Right lobe of liver (tissue), 6 donors: ENCODE data around the gene CACFD1. TPM values are rescaled to one million over a fixed set of nuclear protein-coding genes. Genes with fewer than 3 reads are reported as not detected.

Experiments used
- ATAC-seq, 4 donors: fragments of 200-7000 bp; cut with Tn5 transposase; one replicate each; pipeline ENCODE4 v1.9.1; 2020; ENCODE audit warnings: mild to moderate bottlenecking in 4 of 4, moderate library complexity in 4 of 4
- DNase-seq, 3 donors: peaks; one replicate each; pipeline ENCODE4 v3.0.0-alpha.2; 2020
- H3K27ac ChIP-seq, 3 donors: fragments of 200-600 bp; one replicate each; pipeline ENCODE4 v1.8.0; 2022
- H3K27me3 ChIP-seq, 2 donors: fragments of 200-600 bp; one replicate each; pipeline ENCODE4 v1.8.0; 2022
- H3K36me3 ChIP-seq, 4 donors: fragments of 200-600 bp; sonication (generic) in 1 of 4; one replicate each; pipeline versions ENCODE4 v1.5.1 to v1.8.0; 2017 to 2022; ENCODE audit warnings: control low read depth in 1 of 4
- H3K4me1 ChIP-seq, 4 donors: fragments of 200-600 bp; sonication (generic) in 1 of 4; one replicate each; pipeline versions ENCODE4 v1.5.1 to v1.8.0; 2017 to 2022; ENCODE audit warnings: control low read depth in 1 of 4
- H3K4me3 ChIP-seq, 3 donors: fragments of 200-600 bp; one replicate each; pipeline ENCODE4 v1.8.0; 2022
- H3K9me3 ChIP-seq, 4 donors: fragments of 200-600 bp; sonication (generic) in 1 of 4; one replicate each; pipeline versions ENCODE4 v1.5.1 to v1.8.0; 2017 to 2022; ENCODE audit warnings: control low read depth in 1 of 4
- POLR2A ChIP-seq: fragments of 450-650 bp; IDR thresholded peaks from one replicate; pipeline ENCODE4 v1.6.1; 2017; ENCODE audit warnings: antibody characterized with exemption, mild to moderate bottlenecking
- WGBS: methylation state at CpG from one replicate; pipeline ENCODE4 v1.1.6; 2018; ENCODE audit warnings: low coverage, low lambda C conversion rate; ENCODE audit not compliant: insufficient coverage; ENCODE audit errors: missing lambda C conversion rate; 5-methylcytosine and 5-hydroxymethylcytosine counted together
- intact Hi-C, 2 donors: fragments of 100-400 bp; cut with DNase I; formaldehyde crosslinking; loops; one replicate each; pipeline versions ENCODE4 v1.11.2 to v1.14.1; 2022
- total RNA-seq, 6 experiments: library from RNA; depleted of rRNA in 2 of 6; stranded (reverse); fragments of >200 nt in 2 of 6; fragmentation: NEBNext Ultra II Directional in 3 of 6; extraction: Animal tissue kit (Norgen Biotek cat#: 25700) in 3 of 6; gene quantifications; one replicate each; pipeline versions ENCODE4 v1.1.0 to v1.2.4, GENCODE V29; 2016 to 2023
- TF ChIP-seq, protein P1 (sequence below), 4 donors: fragments of 200-600 bp in 3 of 4; fragments of 450-650 bp in 1 of 4; IDR thresholded peaks; one replicate each; pipeline versions ENCODE4 v1.5.1 to v1.8.0; 2016 to 2022; ENCODE audit warnings: antibody characterized with exemption in 4 of 4, mild to moderate bottlenecking in 2 of 4
- donor health status: DM: no; HTN: yes; CAD: no.
- donor health status: DM: no; HTN: no; CAD: no.
- donor health status: DM: no; HTN: no; CAD: no.
- donor health status: DM: no; HTN: yes; CAD: no.
- donor health status: DM: no; HTN: yes; CAD: no.

The CACFD1 gene
- total RNA-seq, 6 experiments from 2014 or later, result 23.5 to 39.8 (median 32.9) TPM

- 73% methylated on average over 3 of the region's 20 CpGs for WGBS
- H3K27ac ChIP-seq, result no peak overlapping the region
- no peak overlapping the region for H3K4me3 ChIP-seq
- no peaks in the 10 kb centered on the region for H3K36me3 ChIP-seq
- ATAC-seq (no peak), DNase-seq (no peak)
- intact Hi-C loops, result no loop called here
- no peaks in the 10 kb centered on the region for H3K27me3 ChIP-seq
- no peak for TF ChIP-seq POLR2A
- TF ChIP-seq, protein P1, sequence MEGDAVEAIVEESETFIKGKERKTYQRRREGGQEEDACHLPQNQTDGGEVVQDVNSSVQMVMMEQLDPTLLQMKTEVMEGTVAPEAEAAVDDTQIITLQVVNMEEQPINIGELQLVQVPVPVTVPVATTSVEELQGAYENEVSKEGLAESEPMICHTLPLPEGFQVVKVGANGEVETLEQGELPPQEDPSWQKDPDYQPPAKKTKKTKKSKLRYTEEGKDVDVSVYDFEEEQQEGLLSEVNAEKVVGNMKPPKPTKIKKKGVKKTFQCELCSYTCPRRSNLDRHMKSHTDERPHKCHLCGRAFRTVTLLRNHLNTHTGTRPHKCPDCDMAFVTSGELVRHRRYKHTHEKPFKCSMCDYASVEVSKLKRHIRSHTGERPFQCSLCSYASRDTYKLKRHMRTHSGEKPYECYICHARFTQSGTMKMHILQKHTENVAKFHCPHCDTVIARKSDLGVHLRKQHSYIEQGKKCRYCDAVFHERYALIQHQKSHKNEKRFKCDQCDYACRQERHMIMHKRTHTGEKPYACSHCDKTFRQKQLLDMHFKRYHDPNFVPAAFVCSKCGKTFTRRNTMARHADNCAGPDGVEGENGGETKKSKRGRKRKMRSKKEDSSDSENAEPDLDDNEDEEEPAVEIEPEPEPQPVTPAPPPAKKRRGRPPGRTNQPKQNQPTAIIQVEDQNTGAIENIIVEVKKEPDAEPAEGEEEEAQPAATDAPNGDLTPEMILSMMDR (IDR thresholded peaks at IDR 0.05), result no peak
- H3K4me1 ChIP-seq, result peaks cover 0 to 3% (median 0%) of the 10 kb centered on the region in 4 donors
- H3K9me3 ChIP-seq, result no peaks in the 10 kb centered on the region
These were observed 4.7 kb upstream of the CACFD1 start for GRCh38 chr9:133454943-133455673.

GRCh38 chr9:133455936-133456335 lies 3.8 kb upstream of the CACFD1 start:
- WGBS, result no CpG with 5 or more reads among the region's 11 CpGs
- no peak for ATAC-seq
- peaks cover 0 to 4% (median under 1%) of the 10 kb centered on the region in 4 donors for H3K4me1 ChIP-seq
- no peaks in the 10 kb centered on the region for H3K9me3 ChIP-seq
- intact Hi-C loops, result no loop called here
- no peaks in the 10 kb centered on the region for H3K27me3 ChIP-seq
- H3K27ac ChIP-seq, result no peak overlapping the region
- DNase-seq, result no peak
- TF ChIP-seq POLR2A, result no peak
- TF ChIP-seq, protein P1 (IDR thresholded peaks at IDR 0.05), result no peak
- H3K36me3 ChIP-seq, result no peaks in the 10 kb centered on the region
- no peak overlapping the region for H3K4me3 ChIP-seq

DNA sequence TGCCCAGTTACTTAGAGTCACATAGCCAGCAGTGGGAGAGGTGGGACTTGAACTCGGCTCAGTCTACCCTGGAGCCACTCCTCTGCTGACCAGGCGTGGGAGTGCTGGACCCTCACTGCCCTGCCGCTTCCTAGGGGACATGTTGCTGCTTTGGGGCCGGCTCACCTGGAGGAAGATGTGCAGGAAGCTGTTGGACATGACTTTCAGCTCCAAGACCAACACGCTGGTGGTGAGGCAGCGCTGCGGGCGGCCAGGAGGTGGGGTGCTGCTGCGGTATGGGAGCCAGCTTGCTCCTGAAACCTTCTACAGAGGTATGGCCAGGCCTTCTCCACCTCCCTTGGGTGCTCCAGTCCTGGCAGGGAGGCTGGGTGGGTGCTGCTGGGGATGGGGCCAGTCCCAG lies 3.4 kb upstream of the CACFD1 start:
- intact Hi-C loops, result no loop called here
- TF ChIP-seq, protein P1 (IDR thresholded peaks at IDR 0.05), result no peak
- TF ChIP-seq POLR2A, result no peak

GRCh38 chr9:133457233-133457632 lies 2.5 kb upstream of the CACFD1 start:
- WGBS, result no CpG with 5 or more reads among the region's 13 CpGs
- no peak for TF ChIP-seq POLR2A
- TF ChIP-seq, protein P1 (IDR thresholded peaks at IDR 0.05), result no peak
- no peak for ATAC-seq
- Histone ChIP-seq H3K27me3 (no peaks in the 10 kb centered on the region), H3K9me3 (no peaks in the 10 kb centered on the region), H3K4me1 (peaks cover 0 to 17% (median 6%) of the 10 kb centered on the region in 4 donors), H3K4me3 (no peak overlapping the region), H3K36me3 (no peaks in the 10 kb centered on the region), H3K27ac (no peak overlapping the region)
- intact Hi-C loops, result no loop called here
- DNase-seq, result peak in 1 of 3 donors; percentile 55

More for the DNA sequence above, 3.4 kb upstream of the CACFD1 start:
- no CpG with 5 or more reads among the region's 9 CpGs for WGBS
- Histone ChIP-seq H3K36me3 (no peaks in the 10 kb centered on the region), H3K4me3 (no peak overlapping the region), H3K4me1 (peaks cover 0 to 9% (median 3%) of the 10 kb centered on the region in 4 donors), H3K27me3 (no peaks in the 10 kb centered on the region), H3K9me3 (no peaks in the 10 kb centered on the region), H3K27ac (no peak overlapping the region)
- ATAC-seq (no peak), DNase-seq (no peak)
